ENCODE data around the gene ANO3. TPM values are rescaled to one million over a fixed set of nuclear protein-coding genes. Genes with fewer than 3 reads are reported as not detected.

Gene ANO3
- total and polyA plus RNA-seq, 2 donors (not counting 1 experiment from before 2014, with no cell fraction given) = not detected

GRCh38 chr11:26706181-26706580 lies 374.3 kb downstream of the ANO3 start:
- Mint-ChIP-seq H3K4me3 (no peak overlapping the region), H3K27me3 (no peaks in the 10 kb centered on the region), H3K9me3 (ENCODE audit: insufficient read depth) (no peaks in the 10 kb centered on the region), H3K27ac (no peak overlapping the region), H3K4me1 (no peaks in the 10 kb centered on the region)
- Histone ChIP-seq H3K27me3 (replicated peaks in 1 of 4; ENCODE audit: control extremely low read depth in 1 of 4, control insufficient read depth in 3 of 4, insufficient read depth in 4 of 4, low read length in 3 of 4) (no peaks in the 10 kb centered on the region), H4K20me1 (ENCODE audit: control insufficient read depth, insufficient read depth, low read length, poor library complexity, severe bottlenecking) (no peaks in the 10 kb centered on the region), H3K4me1 (ENCODE audit: control insufficient read depth in 2 of 2, insufficient read depth in 2 of 2, low read length in 2 of 2) (no peaks in the 10 kb centered on the region), H3K9ac (ENCODE audit: low read length) (no peak overlapping the region), H3K36me3 (replicated peaks in 1 of 2; ENCODE audit: control extremely low read depth in 1 of 2, control insufficient read depth in 1 of 2, extremely low read depth in 1 of 2, insufficient read depth in 2 of 2, low read length in 1 of 2) (no peaks in the 10 kb centered on the region), H3K4me2 (replicated peaks; ENCODE audit: low read depth, low read length, poor library complexity, severe bottlenecking) (no peak overlapping the region), H2AFZ (ENCODE audit: insufficient read depth, low read depth, low read length, poor library complexity, severe bottlenecking) (no peak overlapping the region), H3K27ac (ENCODE audit: low read length in 2 of 2) (no peak overlapping the region), H3K9me3 (ENCODE audit: control extremely low read depth in 1 of 3, control insufficient read depth in 2 of 3, insufficient read depth in 1 of 3, low read length in 2 of 3) (no peaks in the 10 kb centered on the region), H3K4me3 (ENCODE audit: control extremely low read depth in 1 of 5, extremely low read depth in 1 of 5, insufficient read depth in 1 of 5, low read depth in 2 of 5, low read length in 4 of 5) (no peak overlapping the region), H3K79me2 (ENCODE audit: control insufficient read depth, insufficient read depth, low read length) (no peaks in the 10 kb centered on the region)
- DNase-seq (no peak), ATAC-seq (ENCODE audit: low read depth) (no peak)
- CTCF ChIA-PET = no interaction called here
- TF ChIP-seq EZH2 (IDR thresholded peaks at IDR 0.05; ENCODE audit: borderline replicate concordance, insufficient read depth, low read depth, low read length, poor library complexity, severe bottlenecking) = no peak
- TF ChIP-seq, protein P1, sequence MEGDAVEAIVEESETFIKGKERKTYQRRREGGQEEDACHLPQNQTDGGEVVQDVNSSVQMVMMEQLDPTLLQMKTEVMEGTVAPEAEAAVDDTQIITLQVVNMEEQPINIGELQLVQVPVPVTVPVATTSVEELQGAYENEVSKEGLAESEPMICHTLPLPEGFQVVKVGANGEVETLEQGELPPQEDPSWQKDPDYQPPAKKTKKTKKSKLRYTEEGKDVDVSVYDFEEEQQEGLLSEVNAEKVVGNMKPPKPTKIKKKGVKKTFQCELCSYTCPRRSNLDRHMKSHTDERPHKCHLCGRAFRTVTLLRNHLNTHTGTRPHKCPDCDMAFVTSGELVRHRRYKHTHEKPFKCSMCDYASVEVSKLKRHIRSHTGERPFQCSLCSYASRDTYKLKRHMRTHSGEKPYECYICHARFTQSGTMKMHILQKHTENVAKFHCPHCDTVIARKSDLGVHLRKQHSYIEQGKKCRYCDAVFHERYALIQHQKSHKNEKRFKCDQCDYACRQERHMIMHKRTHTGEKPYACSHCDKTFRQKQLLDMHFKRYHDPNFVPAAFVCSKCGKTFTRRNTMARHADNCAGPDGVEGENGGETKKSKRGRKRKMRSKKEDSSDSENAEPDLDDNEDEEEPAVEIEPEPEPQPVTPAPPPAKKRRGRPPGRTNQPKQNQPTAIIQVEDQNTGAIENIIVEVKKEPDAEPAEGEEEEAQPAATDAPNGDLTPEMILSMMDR (IDR thresholded peaks at IDR 0.05) = no peak
- 80% methylated on average over 1 of the region's 1 CpG for WGBS (ENCODE audit: insufficient coverage)
- POLR2A ChIA-PET = no interaction called here
- intact Hi-C loops (cut with micrococcal nuclease) = no loop called here

DNA sequence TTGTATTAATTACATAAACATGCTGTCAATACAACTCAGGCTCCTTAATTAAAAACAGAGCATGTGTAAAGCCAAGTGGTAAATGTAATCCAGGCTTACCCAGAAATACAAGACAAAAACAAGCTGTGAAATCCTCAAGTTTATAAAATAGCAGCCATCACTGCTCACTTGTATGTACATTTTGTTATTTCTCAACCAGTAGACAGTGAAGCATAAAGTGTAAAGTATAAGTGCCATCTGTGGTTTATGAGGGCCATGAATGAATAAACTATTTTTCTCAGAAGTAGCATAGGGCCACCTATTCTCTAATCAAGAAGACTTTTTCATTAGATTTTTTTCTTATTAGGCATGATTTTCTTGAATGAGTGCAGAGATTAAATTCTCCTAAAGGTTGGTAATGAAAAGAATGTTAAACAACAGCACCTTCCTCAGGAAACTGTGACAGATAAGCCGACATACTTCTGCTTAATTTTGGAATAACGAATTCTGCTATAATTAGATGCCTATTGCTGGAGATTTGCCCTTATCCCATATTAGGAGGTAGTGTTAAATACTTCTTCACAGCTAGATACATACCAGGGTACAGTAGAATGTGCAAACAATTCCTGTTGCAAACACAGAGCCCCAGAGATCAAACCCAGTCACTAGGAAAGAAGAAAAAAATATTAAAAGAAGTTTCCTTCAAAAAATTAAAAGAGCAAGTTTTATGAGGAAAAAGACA lies 377.0 kb downstream of the ANO3 start:
- no peaks in the 10 kb centered on the region for H3K27me3 Mint-ChIP-seq
- intact Hi-C loops (cut with micrococcal nuclease) = no loop called here
- Histone ChIP-seq H3K79me2 (ENCODE audit: control insufficient read depth, insufficient read depth, low read length) (no peaks in the 10 kb centered on the region), H3K4me3 (ENCODE audit: control extremely low read depth in 1 of 5, extremely low read depth in 1 of 5, insufficient read depth in 1 of 5, low read depth in 2 of 5, low read length in 4 of 5) (no peak overlapping the region), H3K9ac (ENCODE audit: low read length) (no peak overlapping the region), H2AFZ (ENCODE audit: insufficient read depth, low read depth, low read length, poor library complexity, severe bottlenecking) (no peak overlapping the region), H3K4me2 (replicated peaks; ENCODE audit: low read depth, low read length, poor library complexity, severe bottlenecking) (no peak overlapping the region), H4K20me1 (ENCODE audit: control insufficient read depth, insufficient read depth, low read length, poor library complexity, severe bottlenecking) (no peaks in the 10 kb centered on the region), H3K36me3 (replicated peaks in 1 of 2; ENCODE audit: control extremely low read depth in 1 of 2, control insufficient read depth in 1 of 2, extremely low read depth in 1 of 2, insufficient read depth in 2 of 2, low read length in 1 of 2) (no peaks in the 10 kb centered on the region), H3K9me3 (ENCODE audit: control extremely low read depth in 1 of 3, control insufficient read depth in 2 of 3, insufficient read depth in 1 of 3, low read length in 2 of 3) (no peaks in the 10 kb centered on the region), H3K27me3 (replicated peaks in 1 of 4; ENCODE audit: control extremely low read depth in 1 of 4, control insufficient read depth in 3 of 4, insufficient read depth in 4 of 4, low read length in 3 of 4) (no peaks in the 10 kb centered on the region), H3K27ac (ENCODE audit: low read length in 2 of 2) (no peak overlapping the region), H3K4me1 (ENCODE audit: control insufficient read depth in 2 of 2, insufficient read depth in 2 of 2, low read length in 2 of 2) (no peaks in the 10 kb centered on the region)
- POLR2A ChIA-PET = no interaction called here
- no peak for ATAC-seq (ENCODE audit: low read depth)
- DNase-seq = no peak
- no CpG with 5 or more reads among the region's 2 CpGs for WGBS (ENCODE audit: insufficient coverage)
- no peak overlapping the region for H3K27ac Mint-ChIP-seq
- CTCF ChIA-PET = no interaction called here
- no peak for TF ChIP-seq EZH2 (IDR thresholded peaks at IDR 0.05; ENCODE audit: borderline replicate concordance, insufficient read depth, low read depth, low read length, poor library complexity, severe bottlenecking)
- TF ChIP-seq, protein P1 (IDR thresholded peaks at IDR 0.05) = no peak
- H3K4me3 Mint-ChIP-seq = no peak overlapping the region
- no peaks in the 10 kb centered on the region for H3K4me1 Mint-ChIP-seq
- H3K9me3 Mint-ChIP-seq (ENCODE audit: insufficient read depth) = no peaks in the 10 kb centered on the region
